Fibroblast of the conjunctiva (primary cell): ENCODE results near the gene DEPDC4.
"Not testable (repeated sequence)": the region's sequence is repeated elsewhere in the genome, so short reads cannot be mapped to it uniquely, and the experiment has no call there.

Experiments used
- DNase-seq: peaks from one replicate; pipeline ENCODE4 v3.0.0-alpha.2; 2010; ENCODE audit warnings: low read depth

Gene DEPDC4

GRCh38 chr12:100263131-100263530, 3.7 kb downstream of the DEPDC4 start:
- no peak for DNase-seq

DNA sequence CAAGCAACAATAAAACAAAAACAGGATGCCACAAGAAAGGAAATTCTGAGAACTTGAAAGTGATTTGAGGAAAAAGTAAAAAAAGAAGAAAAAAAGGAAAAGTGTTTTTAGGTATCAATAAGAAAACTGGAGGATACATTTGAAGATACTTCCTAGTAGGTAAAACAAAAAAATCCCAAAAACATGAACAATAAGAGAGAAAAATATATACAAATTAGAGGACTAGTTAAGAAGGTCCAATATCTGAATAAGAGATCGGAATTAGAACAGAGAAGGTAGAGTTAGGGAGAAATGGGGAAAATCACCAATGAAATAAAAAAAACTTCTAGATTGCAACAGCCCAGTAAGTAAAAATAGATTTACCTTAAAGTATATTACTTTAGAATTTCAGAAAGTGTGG, 8.8 kb downstream of the DEPDC4 start:
- DNase-seq = no peak

- no peak for DNase-seq
Measured at GRCh38 chr12:100254876-100255275, 12.0 kb downstream of the DEPDC4 start.

DNA sequence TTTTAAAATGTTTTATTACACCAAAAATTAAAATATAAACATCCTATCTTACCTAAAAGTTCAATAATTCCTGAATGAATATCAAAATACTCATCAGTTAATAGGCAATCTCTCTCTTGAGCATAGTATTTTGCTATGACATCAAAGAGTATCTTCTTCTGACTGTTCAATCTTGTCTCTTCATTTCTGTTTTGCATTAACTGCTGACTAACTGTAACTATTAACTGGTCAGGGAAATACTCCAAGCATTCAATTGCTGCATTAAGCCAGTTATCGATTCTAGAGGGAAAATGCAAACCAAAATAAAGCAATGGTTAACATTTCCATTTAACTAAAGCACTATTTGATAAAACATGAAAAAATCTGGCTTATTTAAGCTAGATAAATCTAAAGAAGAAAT, 13.4 kb downstream of the DEPDC4 start:
- no peak for DNase-seq

DNA sequence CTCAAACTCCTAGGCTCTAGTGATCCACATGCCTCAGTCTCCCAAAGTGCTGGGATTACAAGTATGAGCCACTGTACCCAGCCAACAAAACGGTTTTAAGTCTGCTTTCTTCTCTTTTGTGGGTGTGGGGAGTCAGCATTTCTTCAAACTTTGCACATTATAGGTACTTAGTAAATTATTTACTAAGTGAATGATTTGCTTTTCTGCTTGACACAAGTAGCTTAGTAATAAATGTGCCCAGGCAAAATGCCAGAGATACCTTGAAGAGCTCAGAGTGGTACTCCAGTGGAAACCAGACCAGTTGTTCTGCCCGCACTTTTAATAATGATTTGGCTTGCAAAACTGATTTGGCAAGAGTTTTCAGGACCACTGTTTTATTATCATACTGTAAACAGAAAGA, 15.0 kb downstream of the DEPDC4 start:
- no peak for DNase-seq

DNA sequence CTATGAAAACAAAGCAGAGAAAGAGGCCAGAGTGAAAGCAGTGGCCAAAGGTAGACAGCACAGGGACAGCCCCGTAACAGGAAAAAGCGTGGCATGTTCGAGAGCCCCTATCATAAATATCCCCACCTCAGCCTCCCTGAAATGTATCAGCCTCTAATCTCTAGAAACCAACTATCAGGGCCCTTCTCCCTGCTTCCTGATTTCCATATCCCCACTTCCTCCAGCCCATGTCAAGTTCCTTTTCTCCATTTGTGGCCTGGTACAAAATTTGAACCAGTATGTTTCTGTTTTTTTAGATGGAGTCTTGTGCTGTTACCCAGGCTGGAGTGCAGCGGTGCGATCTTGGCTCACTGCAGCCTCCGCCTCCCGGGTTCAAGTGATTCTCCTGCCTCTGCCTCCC, 16.9 kb downstream of the DEPDC4 start:
- DNase-seq = no peak

- no peak for DNase-seq
Measured at GRCh38 chr12:100248886-100249285, 18.0 kb downstream of the DEPDC4 start.

GRCh38 chr12:100247765-100248164, 19.1 kb downstream of the DEPDC4 start:
- DNase-seq = no peak

- no peak for DNase-seq
Measured at GRCh38 chr12:100243137-100243536, 23.7 kb downstream of the DEPDC4 start.

DNA sequence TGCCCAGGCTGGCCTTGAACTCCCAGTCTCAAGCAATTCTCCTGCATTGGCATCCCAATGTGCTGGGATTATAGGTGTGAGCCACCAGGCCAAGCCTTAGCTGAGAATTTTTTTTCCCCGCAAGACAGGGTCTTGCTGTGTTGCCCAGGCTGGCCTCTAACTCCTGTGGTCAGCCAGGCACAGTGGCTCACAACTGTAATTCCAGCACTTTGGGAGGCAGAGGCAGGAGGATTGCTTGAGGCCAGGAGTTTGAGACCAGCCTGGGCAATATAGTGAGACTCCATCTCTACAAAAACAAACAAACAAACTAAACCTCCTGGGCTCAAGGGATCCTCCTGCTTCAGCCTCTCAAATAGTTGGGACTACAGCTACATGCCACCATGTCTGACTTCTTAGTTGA, 27.3 kb downstream of the DEPDC4 start:
- DNase-seq = no peak

DNA sequence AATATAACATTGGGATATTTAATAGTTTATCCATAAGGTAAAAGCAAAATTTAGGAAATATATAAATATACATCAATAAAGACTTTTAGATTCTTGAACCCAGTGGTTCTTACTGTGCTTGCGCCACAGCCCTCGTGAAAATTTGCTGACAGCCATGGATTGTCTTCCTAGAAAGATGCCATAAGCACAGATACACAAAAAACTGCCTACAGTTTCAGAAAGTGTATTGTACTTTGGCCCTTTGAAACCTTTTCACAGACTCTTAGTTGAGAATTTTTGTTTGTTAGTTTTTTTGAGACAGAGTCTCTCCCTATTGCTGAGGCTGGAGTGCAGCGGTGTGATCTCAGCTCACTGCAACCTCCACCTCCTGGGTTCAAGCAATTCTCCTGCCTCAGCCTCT, 28.1 kb downstream of the DEPDC4 start:
- DNase-seq = no peak

- peak; percentile 35 for DNase-seq
Measured at GRCh38 chr12:100234591-100235304, 32.1 kb downstream of the DEPDC4 start.

DNA sequence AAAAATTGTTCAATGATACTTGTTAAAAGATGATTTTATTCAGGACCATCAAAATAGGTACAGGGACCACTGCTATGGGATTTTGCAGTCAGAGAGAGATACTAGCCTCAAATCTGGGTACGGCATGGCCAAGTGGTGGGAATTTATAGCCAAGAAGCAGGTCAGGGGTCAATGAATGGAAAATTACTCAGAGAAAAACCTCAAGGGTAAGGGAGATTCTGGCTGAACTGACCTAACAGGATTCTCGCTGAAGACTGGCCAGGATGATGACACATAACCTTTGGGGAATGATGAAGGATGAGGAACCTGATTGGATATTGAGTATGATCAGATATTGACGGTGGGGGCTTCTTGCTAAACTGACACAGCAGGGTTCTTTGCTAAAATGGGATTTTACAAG, 32.7 kb downstream of the DEPDC4 start:
- peak; percentile 14 for DNase-seq

DNA sequence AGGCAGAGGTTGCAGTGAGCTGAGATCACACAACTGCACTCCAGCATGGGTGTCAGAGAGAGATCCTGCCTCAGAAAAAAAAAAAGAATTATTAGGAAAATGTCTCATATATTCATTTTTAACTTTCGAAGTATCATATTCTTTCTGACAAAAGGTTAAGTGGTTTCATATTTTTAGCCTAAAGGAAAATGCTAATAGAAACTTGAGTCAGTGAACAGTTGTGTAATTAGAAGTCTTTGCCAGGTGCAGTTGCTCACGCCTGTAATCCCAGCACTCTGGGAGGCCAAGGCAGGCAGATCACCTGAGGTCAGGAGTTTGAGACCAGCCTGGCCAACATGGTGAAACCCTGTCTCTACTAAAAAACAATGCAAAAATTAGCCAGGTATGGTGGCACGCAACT, 35.0 kb downstream of the DEPDC4 start:
- not testable (repeated sequence) for DNase-seq

- no peak for DNase-seq
Measured at GRCh38 chr12:100229876-100230275, 37.0 kb downstream of the DEPDC4 start.

DNA sequence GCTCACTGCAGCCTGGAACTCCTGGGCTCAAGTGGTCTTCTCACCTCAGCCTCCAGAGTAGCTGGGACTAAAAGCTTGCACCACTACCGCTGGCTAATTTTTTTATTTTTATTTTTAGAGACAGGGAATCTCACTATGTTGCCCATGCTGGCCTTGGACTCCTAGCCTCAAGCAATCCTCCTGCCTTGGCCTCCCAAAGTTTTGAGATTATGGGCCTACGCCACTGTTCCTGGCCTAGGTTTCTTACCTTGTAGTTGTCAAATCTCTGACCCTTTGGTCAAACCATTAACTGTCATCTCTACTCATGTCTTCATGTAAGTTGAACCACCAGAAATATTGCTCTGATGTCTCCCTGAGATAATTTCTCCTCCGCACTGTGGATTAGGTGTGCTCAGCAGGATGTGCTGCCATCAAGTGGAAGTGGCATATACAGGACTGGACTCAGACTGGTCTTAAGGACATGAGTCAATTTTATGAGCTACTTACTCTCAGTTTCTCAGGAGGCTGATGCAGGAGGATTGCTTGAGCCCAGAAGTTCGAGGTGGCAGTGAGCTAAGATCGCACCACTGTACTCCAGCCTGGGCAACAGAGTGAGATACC, 37.7 kb downstream of the DEPDC4 start:
- no peak for DNase-seq

GRCh38 chr12:100225491-100225890, 41.4 kb downstream of the DEPDC4 start:
- no peak for DNase-seq

- DNase-seq = not testable (repeated sequence)
Measured at GRCh38 chr12:100222173-100222572, 44.7 kb downstream of the DEPDC4 start.

DNA sequence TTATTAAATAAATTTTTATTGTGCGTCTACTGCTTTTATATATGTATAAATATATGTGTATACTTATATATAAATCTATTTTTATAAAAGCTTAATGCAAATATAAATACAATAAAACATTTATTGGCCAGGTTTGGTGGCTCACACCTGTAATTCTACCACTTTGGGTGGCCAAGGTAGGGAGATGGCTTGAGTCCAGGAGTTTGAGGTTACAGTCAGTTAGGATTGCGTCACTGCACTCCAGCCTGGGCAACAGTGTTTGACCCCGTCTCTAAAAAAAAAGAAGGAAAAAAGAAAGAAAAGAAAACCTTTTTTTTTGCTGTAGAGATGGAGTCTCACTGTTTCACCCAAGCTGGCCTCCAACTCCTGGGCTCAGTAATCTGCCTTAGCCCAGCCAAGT, 45.4 kb downstream of the DEPDC4 start:
- no peak for DNase-seq

GRCh38 chr12:100219328-100220109, 47.4 kb downstream of the DEPDC4 start:
- no peak for DNase-seq

DNA sequence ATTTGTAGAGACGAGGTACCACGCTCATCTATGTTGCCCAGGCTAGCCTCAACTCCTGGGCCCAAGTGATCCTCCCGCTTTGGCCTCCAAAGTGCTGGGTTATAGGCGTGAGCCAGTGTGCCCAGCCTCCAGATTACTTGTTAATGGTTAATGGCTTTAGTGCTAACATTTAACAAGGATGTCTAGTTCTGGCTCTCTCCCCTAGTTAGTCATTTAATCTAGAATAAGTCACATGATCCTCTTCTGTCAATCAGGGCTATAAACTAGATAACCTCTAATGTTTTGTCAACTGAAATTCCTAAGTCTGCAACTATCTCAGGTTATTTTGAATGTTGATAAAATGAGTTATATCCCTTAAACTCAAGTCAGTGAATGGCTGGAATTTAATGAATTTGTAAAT, 50.5 kb downstream of the DEPDC4 start:
- no peak for DNase-seq

GRCh38 chr12:100215209-100215608, 51.7 kb downstream of the DEPDC4 start:
- DNase-seq = no peak

- DNase-seq = no peak
Measured at GRCh38 chr12:100214518-100214917, 52.4 kb downstream of the DEPDC4 start.
